A172 (cell line): ENCODE results near the gene RRAD. TPM values are rescaled to one million over a fixed set of nuclear protein-coding genes. Genes with fewer than 3 reads are reported as not detected.

ENCODE experiments used
- DNase-seq: peaks from one replicate; pipeline ENCODE4 v3.0.0-alpha.2; 2015; ENCODE audit warnings: low spot score
- total RNA-seq: library from RNA; depleted of rRNA; stranded (reverse); fragments of >200 nt; shearing (Covaris generic); gene quantifications from 2 replicates; pipeline ENCODE4 v1.2.3, GENCODE V29; 2014; rRNA removed

Gene RRAD
- total RNA-seq, 1 experiment from 2014 or later = 1.0 TPM

DNA sequence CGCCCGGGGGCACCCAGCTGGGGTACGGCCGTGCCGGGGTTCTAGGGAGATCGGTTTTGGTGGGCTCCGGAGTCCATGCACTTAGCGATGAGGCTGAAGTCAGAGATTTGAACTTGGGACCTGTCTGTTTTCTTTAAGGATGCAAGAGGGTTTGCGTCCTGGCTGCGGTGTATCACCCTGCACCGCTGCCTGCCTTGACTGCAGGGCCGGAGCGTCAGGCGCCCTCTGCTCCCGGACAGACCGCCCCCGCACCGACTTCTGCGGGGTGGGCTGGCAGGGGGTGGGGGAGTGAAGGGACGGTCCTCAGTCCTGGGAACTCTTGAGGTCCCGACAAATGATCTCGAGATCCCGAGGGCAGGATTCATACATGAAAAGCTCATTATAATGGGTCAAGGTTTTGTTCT lies 44.3 kb downstream of the RRAD start:
- DNase-seq = no peak

- DNase-seq = peak; percentile 92
Measured at GRCh38 chr16:66880288-66881013, 44.9 kb downstream of the RRAD start, which contains the start of gene PDP2. TSS of gene PDP2 (plus strand) at chr16:66880515. CDS start at chr16:66884285, 3,770 bp downstream.

- DNase-seq = no peak
Measured at GRCh38 chr16:66878067-66878466, 47.3 kb downstream of the RRAD start.

DNA sequence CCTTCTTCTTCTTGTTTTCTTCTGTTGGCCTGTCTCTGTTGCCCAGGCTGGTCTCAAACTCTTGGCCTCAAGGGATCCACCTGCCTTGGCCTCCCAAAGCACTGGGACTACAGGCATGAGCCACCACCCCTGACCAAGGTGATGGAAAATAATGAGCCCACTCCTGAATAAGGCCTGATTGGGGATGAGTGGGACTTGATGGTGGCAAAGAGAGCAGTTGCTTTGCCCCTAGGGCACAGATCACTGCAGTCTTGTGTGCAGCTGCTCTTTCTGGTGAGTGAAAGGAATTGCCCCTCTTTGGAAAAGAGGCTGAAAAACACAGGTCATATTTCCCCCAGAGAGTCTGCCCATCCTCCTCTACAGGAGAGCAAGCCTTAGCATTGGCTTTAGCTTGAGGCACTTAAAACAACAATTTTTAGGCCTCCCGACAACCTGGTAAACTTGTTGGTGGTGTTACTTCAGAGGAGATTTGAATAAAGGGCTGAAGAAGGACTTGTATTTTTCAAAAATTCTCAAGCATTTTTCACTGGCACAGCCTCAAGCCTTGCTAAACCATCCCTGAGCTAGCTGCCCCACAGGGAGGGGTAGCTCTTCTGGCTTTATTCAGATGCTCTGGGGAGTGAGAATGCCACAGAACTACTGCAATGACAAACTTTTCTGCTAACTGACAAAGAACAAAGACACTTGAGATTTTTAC lies 51.1 kb downstream of the RRAD start:
- DNase-seq = no peak

DNA sequence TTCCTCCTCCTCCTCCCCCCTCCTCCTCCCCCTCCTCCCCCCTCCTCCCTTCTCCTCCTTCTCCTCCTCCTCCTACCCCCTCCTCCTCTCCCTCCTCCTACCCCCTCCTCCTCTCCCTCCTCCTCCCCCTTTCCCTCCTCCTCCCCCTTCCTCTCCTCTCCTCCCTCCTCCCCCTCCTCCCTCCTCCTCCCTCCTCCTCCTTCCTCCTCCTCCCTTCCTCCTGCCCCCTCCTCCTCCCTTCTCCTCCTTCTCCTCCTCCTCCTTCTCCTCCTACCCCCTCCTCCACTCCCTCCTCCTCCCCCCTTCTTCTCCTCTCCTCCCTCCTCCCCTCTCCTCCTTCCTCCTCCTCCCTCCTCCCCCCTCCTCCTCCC lies 51.7 kb downstream of the RRAD start:
- no peak for DNase-seq

DNA sequence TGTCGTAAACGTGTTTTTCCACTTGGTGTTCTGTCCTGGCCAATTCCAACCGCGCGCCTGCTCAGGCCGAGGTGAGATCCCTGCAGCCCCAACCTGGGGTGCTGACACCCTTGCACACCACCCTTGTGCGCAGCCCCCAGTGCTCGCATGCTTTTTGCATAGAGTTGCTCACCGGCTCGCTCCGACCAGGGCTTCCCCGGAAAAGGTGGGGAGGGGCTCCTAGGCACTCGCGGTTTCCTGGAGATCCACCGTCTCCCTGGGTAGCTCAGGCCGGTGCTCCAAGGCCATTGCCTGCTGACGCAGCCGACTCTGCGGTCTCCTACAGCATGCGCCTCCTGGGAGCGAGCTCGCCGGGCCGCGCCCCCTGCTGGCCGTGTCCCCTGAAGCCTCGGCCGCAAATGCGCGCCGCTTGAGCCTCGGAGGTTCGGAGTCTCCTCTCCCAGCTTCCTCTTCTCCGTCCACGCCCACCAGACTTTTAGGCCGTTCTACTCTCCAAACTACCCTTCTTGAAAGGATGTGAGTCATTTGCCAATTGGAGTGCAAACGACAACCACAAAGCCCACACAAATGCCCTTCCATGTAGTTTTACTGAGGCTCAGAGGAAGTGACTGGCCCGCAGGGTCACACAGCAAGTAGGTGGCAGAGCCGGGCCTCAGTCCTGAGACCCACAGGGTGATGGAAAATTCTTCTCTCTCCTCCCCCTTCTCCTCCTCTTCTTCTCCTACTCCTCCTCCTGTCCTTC lies 52.2 kb downstream of the RRAD start:
- peak; percentile 95 for DNase-seq

GRCh38 chr16:66872559-66872942 lies 52.8 kb downstream of the RRAD start:
- no peak for DNase-seq

GRCh38 chr16:66871840-66872239 lies 53.5 kb downstream of the RRAD start:
- DNase-seq = no peak

Other genes with a start within 250 kb of the RRAD start
- gene CMTM4, start 228.8 kb downstream of the RRAD start, total RNA-seq = 34.8 and 35.0 TPM in 2 replicates
- gene DYNC1LI2, start 173.9 kb downstream of the RRAD start, total RNA-seq = 57.1 and 59.0 TPM in 2 replicates
- gene TERB1, start 124.0 kb downstream of the RRAD start, total RNA-seq = 0.07 TPM in 1 of 2 replicates, not detected in the other
- 103 and 137 TPM in 2 replicates for gene NAE1, start 94.6 kb downstream of the RRAD start, total RNA-seq
- not detected in 2 replicates for gene CA7, start 81.1 kb downstream of the RRAD start, total RNA-seq
- 11.8 and 16.7 TPM in 2 replicates for gene PDP2, start 45.0 kb downstream of the RRAD start, total RNA-seq
- not detected in 2 replicates for gene CDH16, start 6.7 kb downstream of the RRAD start, total RNA-seq
- gene CIAO2B, start 8.9 kb upstream of the RRAD start, total RNA-seq = 150 and 174 TPM in 2 replicates
- 19.7 TPM in 2 replicates for gene CES2, start 10.0 kb upstream of the RRAD start, total RNA-seq
- 0.05 and 0.17 TPM in 2 replicates for gene CES3, start 35.7 kb upstream of the RRAD start, total RNA-seq
- gene CES4A, start 63.1 kb upstream of the RRAD start, total RNA-seq = not detected in 2 replicates
- gene CBFB, start 103.6 kb upstream of the RRAD start, total RNA-seq = 72.3 and 89.4 TPM in 2 replicates
- 21.7 and 26.4 TPM in 2 replicates for gene PHAF1, start 184.4 kb upstream of the RRAD start, total RNA-seq
- gene B3GNT9, start 225.5 kb upstream of the RRAD start, total RNA-seq = 63.0 and 65.1 TPM in 2 replicates
- gene TRADD, start 234.4 kb upstream of the RRAD start, total RNA-seq = 28.9 and 36.1 TPM in 2 replicates
- gene FBXL8, start 234.4 kb upstream of the RRAD start, total RNA-seq = 7.3 and 9.0 TPM in 2 replicates
- gene HSF4, start 239.2 kb upstream of the RRAD start, total RNA-seq = 5.8 and 10.9 TPM in 2 replicates
- gene NOL3, start 245.0 kb upstream of the RRAD start, total RNA-seq = 11.2 and 19.6 TPM in 2 replicates